Progenitor cell of endocrine pancreas (in vitro differentiated cells): ENCODE measurements around the gene ANO7. TPM values are rescaled to one million over a fixed set of nuclear protein-coding genes. Genes with fewer than 3 reads are reported as not detected.

Experiments
- DNase-seq: peaks from one replicate; pipeline ENCODE4 v3.0.0; 2021; ENCODE audit warnings: low spot score; ENCODE audit not compliant: unreplicated experiment
- H3K27ac Mint-ChIP-seq: 2 replicates; pipeline ENCODE4 v1.8.0; 2021; ENCODE audit warnings: mild to moderate bottlenecking, moderate library complexity, mixed read lengths
- H3K27me3 Mint-ChIP-seq: 2 replicates; pipeline ENCODE4 v1.8.0; 2021; ENCODE audit warnings: mixed read lengths
- H3K36me3 Mint-ChIP-seq: 2 replicates; pipeline ENCODE4 v1.8.0; 2022; ENCODE audit warnings: mixed read lengths; ENCODE audit not compliant: insufficient read depth
- H3K4me1 Mint-ChIP-seq: 2 replicates; pipeline ENCODE4 v1.8.0; 2021; ENCODE audit warnings: low read depth, mixed read lengths
- H3K4me3 Mint-ChIP-seq: 2 replicates; pipeline ENCODE4 v1.8.0; 2021; ENCODE audit warnings: low read depth, mild to moderate bottlenecking, moderate library complexity, mixed read lengths
- H3K9me3 Mint-ChIP-seq: 2 replicates; pipeline ENCODE4 v1.8.0; 2021; ENCODE audit warnings: low read depth, mixed read lengths
- CTCF ChIP-seq: fragments of 200-600 bp; sonication (generic); IDR thresholded peaks from one replicate; pipeline ENCODE4 v1.5.0; 2021; ENCODE audit warnings: antibody characterized with exemption, mild to moderate bottlenecking; ENCODE audit not compliant: unreplicated experiment
- total RNA-seq: library from RNA; stranded (reverse); gene quantifications from 2 replicates; pipeline ENCODE4 v1.2.1, GENCODE V29; 2021

ANO7 gene
- total RNA-seq, 1 donor from 2014 or later: 2.5 TPM

DNA sequence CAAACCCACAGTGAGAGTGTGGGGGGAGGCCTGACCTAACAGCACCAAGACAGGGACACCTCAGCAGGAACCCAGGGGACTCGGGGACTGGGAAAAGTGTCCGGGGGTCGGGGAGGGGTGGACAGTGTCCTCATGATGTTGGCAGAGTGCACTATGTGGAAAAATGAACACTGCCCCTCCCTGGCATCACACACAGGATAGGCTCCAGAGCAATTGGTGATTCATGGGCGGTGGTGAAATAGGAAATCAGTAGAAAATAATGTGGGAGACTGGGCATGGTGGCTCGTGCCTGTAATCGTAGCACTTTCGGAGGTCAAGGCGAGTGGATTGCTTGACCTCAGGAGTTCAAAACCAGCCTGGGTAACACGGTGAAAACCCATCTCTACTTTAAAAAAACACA lies 3.6 kb upstream of the ANO7 start:
- no peak overlapping the region for H3K4me3 Mint-ChIP-seq
- no peaks in the 10 kb centered on the region for H3K9me3 Mint-ChIP-seq
- no peaks in the 10 kb centered on the region for H3K27me3 Mint-ChIP-seq
- DNase-seq: no peak
- TF ChIP-seq CTCF: no peak
- H3K36me3 Mint-ChIP-seq: peaks cover 2% of the 10 kb centered on the region
- peak overlapping the region; percentile 69 for H3K27ac Mint-ChIP-seq
- peaks cover 5% of the 10 kb centered on the region for H3K4me1 Mint-ChIP-seq

DNA sequence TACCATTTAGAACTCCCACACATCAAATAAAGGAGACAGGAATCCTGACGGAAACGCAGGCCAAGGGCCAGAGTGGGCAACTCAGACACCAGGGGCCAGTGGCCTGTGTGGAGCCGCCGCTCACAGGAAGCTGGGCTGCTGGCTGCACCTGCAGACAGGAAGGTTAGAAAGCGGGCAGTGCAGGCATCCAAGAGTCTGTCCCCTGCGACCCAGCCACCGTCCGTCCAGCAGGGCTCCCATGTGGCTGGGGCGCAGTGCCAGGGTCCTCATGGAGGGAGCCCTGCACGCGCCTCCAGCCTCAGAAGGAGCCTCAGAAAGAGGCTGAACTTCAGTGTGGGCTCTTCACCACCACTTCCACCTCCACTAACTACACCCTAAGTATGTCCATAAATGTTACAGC lies 2.5 kb upstream of the ANO7 start:
- Mint-ChIP-seq H3K27ac (no peak overlapping the region), H3K27me3 (no peaks in the 10 kb centered on the region), H3K36me3 (no peaks in the 10 kb centered on the region), H3K9me3 (no peaks in the 10 kb centered on the region), H3K4me3 (no peak overlapping the region), H3K4me1 (peaks cover 5% of the 10 kb centered on the region)
- TF ChIP-seq CTCF: no peak
- no peak for DNase-seq

DNA sequence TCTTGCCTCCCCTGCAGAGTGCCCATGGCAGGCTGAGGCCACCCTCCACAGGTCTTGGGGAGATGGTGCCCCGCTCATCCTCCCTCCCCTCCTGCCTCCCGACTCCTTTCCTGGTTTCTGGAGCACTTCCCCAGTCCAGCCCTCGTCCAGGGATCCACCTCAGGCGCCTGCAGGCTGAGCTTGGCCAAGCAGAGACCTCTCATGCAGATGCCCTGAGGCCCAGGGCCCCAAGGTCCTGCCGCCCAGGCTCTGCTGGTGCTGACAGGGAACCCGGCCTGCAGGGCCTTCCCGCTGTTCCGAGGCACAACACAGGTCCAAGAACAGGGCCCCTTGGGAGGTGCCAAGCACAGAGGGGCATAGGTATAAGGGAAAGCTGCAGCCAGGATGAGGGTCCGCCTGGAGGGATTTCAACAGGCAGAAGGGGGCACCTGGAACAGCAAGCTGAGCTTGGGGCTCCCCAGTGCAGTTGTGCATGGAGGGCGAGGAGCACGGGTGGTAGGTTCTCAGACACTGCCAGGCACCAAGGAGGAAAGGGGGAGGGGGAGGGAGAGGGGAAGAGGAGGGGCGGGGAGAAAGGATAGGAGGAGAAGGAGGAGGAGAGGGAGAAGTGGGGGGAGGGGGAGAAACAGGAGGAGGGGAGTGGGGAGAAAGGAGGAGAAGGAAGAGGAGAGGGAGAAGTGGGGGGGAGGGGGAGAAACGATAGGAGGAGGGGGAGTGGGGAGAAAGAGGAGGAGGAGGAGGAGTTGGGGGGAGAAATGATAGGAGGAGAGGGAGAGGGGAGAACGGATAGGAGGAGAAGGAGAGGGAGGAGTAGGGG lies 1.2 kb upstream of the ANO7 start:
- no peak overlapping the region for H3K4me3 Mint-ChIP-seq
- no peak for TF ChIP-seq CTCF
- H3K36me3 Mint-ChIP-seq: no peaks in the 10 kb centered on the region
- no peak overlapping the region for H3K27ac Mint-ChIP-seq
- H3K9me3 Mint-ChIP-seq: no peaks in the 10 kb centered on the region
- no peaks in the 10 kb centered on the region for H3K27me3 Mint-ChIP-seq
- DNase-seq: no peak
- peaks cover 5% of the 10 kb centered on the region for H3K4me1 Mint-ChIP-seq

- H3K9me3 Mint-ChIP-seq: no peaks in the 10 kb centered on the region
- no peak for DNase-seq
- no peaks in the 10 kb centered on the region for H3K36me3 Mint-ChIP-seq
- H3K4me1 Mint-ChIP-seq: peaks cover 5% of the 10 kb centered on the region
- no peak overlapping the region for H3K4me3 Mint-ChIP-seq
- H3K27me3 Mint-ChIP-seq: no peaks in the 10 kb centered on the region
- TF ChIP-seq CTCF: no peak
- H3K27ac Mint-ChIP-seq: no peak overlapping the region
These were observed 601 bp upstream of the ANO7 start for GRCh38 chr2:241187918-241188234.

DNA sequence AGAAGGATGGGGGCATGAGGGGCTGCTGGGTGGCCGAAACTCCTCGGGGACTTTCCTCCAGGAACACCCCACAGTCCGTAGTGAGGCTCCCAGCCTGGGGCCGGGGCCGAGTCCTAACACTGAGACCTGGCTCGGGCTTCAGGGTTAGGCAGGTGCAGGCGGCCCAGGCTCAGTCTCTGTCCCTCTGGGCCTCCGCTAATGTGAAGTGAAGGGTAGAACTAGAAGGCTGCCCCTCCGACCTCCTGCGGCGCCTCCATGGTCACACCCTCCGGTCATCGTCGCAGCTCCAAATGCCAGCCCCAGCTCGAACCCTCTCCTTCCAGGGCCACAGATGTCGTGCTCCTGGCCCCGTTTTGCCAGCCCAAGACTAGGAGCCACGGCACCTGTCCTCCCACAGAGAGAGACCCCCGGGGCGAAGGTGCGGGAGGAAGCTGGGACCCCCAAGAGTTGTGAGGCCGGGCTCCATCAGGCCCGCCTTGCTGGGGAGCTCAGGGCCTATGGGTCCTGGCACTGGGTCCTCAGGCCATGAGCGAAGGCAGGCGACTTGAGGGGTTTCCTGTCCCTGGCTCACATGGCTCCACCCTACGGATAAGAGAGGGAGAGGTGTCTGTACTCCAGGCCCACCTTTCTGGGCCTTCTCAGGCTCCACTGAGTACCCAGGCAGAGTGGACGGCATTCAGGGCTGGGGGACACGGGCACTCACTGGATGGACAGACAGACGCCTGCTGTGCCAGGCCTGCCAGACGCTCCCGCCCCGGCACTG lies 797 bp downstream of the ANO7 start:
- Mint-ChIP-seq H3K36me3 (no peaks in the 10 kb centered on the region), H3K4me3 (no peak overlapping the region), H3K9me3 (no peaks in the 10 kb centered on the region), H3K4me1 (peaks cover 5% of the 10 kb centered on the region), H3K27ac (no peak overlapping the region), H3K27me3 (no peaks in the 10 kb centered on the region)
- no peak for TF ChIP-seq CTCF
- DNase-seq: no peak
